ENCODE measurements around the gene LCE1E. TPM values are rescaled to one million over a fixed set of nuclear protein-coding genes. Genes with fewer than 3 reads are reported as not detected.
A peak's percentile ranks its signal among the peaks of the same experiment; 100 is the strongest.

LCE1E gene
- total RNA-seq, 1 donor: not detected

DNA sequence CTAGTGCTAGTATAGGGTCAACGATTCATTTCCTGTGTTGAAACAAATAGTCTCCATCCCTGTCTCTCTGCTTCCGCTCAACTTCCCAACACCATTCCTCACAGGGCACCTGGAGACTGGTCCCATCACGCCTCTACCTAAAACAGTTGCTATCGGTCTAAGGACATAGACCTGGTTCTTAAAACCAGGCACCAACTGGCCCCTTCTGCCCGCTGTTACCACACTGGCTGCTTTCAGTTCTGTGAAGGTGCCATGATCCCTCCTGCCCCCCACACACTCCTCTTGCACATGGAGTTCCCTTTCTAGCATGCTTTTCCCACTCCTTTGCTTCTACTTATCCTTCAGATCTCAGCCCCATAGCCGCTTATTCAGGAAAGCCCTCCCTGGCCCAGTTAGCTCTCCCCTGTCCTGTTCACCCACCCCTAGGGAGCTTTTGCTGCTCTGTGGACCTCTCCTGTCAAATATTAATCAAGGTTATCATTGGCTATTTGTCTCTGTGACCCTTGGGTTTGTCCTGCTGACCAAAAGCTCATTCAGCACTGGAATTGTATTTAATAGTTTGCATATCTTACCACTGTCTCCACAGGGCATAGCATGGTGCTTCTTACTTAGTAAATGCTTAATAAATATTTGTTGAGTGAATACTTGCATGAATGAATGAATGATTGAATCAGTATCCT, 40.2 kb upstream of the LCE1E start:
- TF ChIP-seq CTCF (IDR thresholded peaks at IDR 0.05; ENCODE audit: insufficient read depth, low read length): no peak
- no peak overlapping the region for H3K4me3 ChIP-seq (ENCODE audit: low read depth, low read length)
- no peak for DNase-seq (ENCODE audit: low read depth)

- no peak for DNase-seq (ENCODE audit: low read depth)
- TF ChIP-seq CTCF (IDR thresholded peaks at IDR 0.05; ENCODE audit: insufficient read depth, low read length): no peak
- H3K4me3 ChIP-seq (ENCODE audit: low read depth, low read length): no peak overlapping the region
Observed at GRCh38 chr1:152747831-152748230, 38.2 kb upstream of the LCE1E start.

GRCh38 chr1:152752225-152752624, 33.8 kb upstream of the LCE1E start:
- DNase-seq (ENCODE audit: low read depth): peak; percentile 40
- TF ChIP-seq CTCF (IDR thresholded peaks at IDR 0.05; ENCODE audit: insufficient read depth, low read length): no peak
- H3K4me3 ChIP-seq (ENCODE audit: low read depth, low read length): no peak overlapping the region

- DNase-seq (ENCODE audit: low read depth): no peak
- no peak overlapping the region for H3K4me3 ChIP-seq (ENCODE audit: low read depth, low read length)
- TF ChIP-seq CTCF (IDR thresholded peaks at IDR 0.05; ENCODE audit: insufficient read depth, low read length): no peak
Observed at GRCh38 chr1:152753586-152753985, 32.5 kb upstream of the LCE1E start.

- H3K4me3 ChIP-seq (ENCODE audit: low read depth, low read length): no peak overlapping the region
- TF ChIP-seq CTCF (IDR thresholded peaks at IDR 0.05; ENCODE audit: insufficient read depth, low read length): no peak
- no peak for DNase-seq (ENCODE audit: low read depth)
Observed at GRCh38 chr1:152756872-152757271, 29.2 kb upstream of the LCE1E start.

DNA sequence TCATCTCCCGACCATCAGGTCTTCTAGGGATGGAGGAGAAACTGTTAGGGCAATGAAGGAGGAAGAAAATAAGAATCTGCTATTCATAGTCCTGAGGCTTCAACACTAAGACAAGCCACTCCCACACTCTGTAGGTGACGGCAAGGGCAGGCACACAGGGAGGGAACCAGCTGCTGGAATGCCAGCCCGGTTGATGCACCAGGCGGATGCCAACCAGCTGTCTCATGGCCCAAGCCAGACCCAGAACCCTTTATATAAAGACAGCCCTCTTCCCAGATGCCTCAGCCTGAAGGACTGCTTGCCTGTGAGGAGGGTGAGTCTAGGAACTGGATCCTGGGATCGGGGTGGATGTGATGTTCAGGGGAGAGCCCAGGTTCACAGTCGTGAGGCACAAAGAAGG, 28.3 kb upstream of the LCE1E start, which contains the start of gene KPRP:
TSS of gene KPRP (plus strand) at position 279 of the 400 bp plus-strand sequence. CDS start 1,564 bp downstream, outside the sequence.
- no peak for TF ChIP-seq CTCF (IDR thresholded peaks at IDR 0.05; ENCODE audit: insufficient read depth, low read length)
- no peak for DNase-seq (ENCODE audit: low read depth)
- H3K4me3 ChIP-seq (ENCODE audit: low read depth, low read length): no peak within 1 kb of the TSS

DNA sequence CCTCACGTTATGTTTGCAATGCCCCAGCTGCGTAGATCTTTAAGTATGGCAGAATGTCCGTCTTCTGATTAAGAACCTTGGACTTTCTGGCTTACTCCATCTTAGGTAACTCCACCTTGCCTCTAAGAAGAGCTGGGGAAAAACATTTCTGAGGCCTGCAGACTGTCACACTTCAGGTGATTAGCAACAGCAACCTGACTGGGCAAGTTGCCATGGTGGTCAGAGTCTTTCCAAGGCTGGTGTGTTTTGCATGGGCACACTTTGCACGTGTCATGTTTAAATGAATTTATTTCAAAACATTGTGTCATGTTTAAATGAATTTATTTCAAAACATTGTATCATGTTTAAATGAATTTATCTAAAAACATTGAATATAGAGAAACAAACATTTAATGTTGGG, 27.4 kb upstream of the LCE1E start:
- DNase-seq (ENCODE audit: low read depth): no peak
- H3K4me3 ChIP-seq (ENCODE audit: low read depth, low read length): no peak overlapping the region
- no peak for TF ChIP-seq CTCF (IDR thresholded peaks at IDR 0.05; ENCODE audit: insufficient read depth, low read length)
